Esophagus squamous epithelium (tissue), 5 donors: ENCODE measurements around the gene NCKAP5. TPM values are rescaled to one million over a fixed set of nuclear protein-coding genes. Genes with fewer than 3 reads are reported as not detected.
"Not testable (repeated sequence)": the region's sequence is repeated elsewhere in the genome, so short reads cannot be mapped to it uniquely, and the experiment has no call there.

Experiments used
- DNase-seq: peaks from one replicate; lab custom pipeline; 2025; lab: John Stamatoyannopoulos, UW
- H3K27ac ChIP-seq, 4 donors: fragments of 200-600 bp; sonication (generic); one replicate each; pipeline ENCODE4 v1.5.1; 2016 to 2019; ENCODE audit warnings: mild to moderate bottlenecking in 1 of 4
- H3K27me3 ChIP-seq, 4 donors: fragments of 200-600 bp; sonication (generic); 1 replicate in 3 of 4; 2 replicates in 1 of 4; pipeline versions ENCODE4 v1.5.1 to v1.6.0; 2017 to 2021; ENCODE audit warnings: antibody characterized with exemption in 1 of 4
- H3K36me3 ChIP-seq, 3 donors: fragments of 200-600 bp; sonication (generic); one replicate each; pipeline ENCODE4 v1.5.1; 2016 to 2019
- H3K4me1 ChIP-seq, 3 donors: fragments of 200-600 bp; sonication (generic); one replicate each; pipeline ENCODE4 v1.5.1; 2017 to 2019
- H3K4me3 ChIP-seq, 4 donors: fragments of 200-600 bp; sonication (generic); 1 replicate in 3 of 4; 2 replicates in 1 of 4; pipeline ENCODE4 v1.5.1; 2016 to 2019; ENCODE audit warnings: mild to moderate bottlenecking in 2 of 4, moderate library complexity in 1 of 4
- H3K9me3 ChIP-seq, 3 donors: fragments of 200-600 bp; sonication (generic); one replicate each; pipeline ENCODE4 v1.5.1; 2016 to 2019
- POLR2A ChIP-seq, 4 donors: fragments of 450-650 bp; IDR thresholded peaks; one replicate each; pipeline ENCODE4 v1.6.1; 2017; ENCODE audit warnings: antibody characterized with exemption in 4 of 4, mild to moderate bottlenecking in 4 of 4, moderate library complexity in 3 of 4
- WGBS, 2 donors: methylation state at CpG; one replicate each; pipeline ENCODE4 v1.1.5; 2018; 5-methylcytosine and 5-hydroxymethylcytosine counted together
- intact Hi-C: fragments of 100-400 bp; cut with DNase I; formaldehyde crosslinking; loops from one replicate; pipeline ENCODE4 v1.15.0; 2022
- total RNA-seq, 4 donors: library from RNA; depleted of rRNA; stranded (reverse); fragments of >200 nt; gene quantifications; one replicate each; pipeline ENCODE4 v1.1.0, GENCODE V29; 2016
- TF ChIP-seq, protein P1 (sequence below), 6 experiments: fragments of 450-650 bp in 4 of 6; fragments of 200-600 bp in 2 of 6; sonication (generic) in 2 of 6; IDR thresholded peaks; one replicate each; pipeline ENCODE4 v1.5.1; 2016 to 2019; ENCODE audit warnings: antibody characterized with exemption in 6 of 6, mild to moderate bottlenecking in 4 of 6, moderate library complexity in 4 of 6
- donor health status: DM: yes; HTN: yes; CAD: no.

Gene NCKAP5
- total RNA-seq, 4 donors from 2014 or later: 4.5 to 6.9 (median 5.3) TPM

GRCh38 chr2:132715386-132716351 is 852.6 kb downstream of the NCKAP5 start:
- no peaks in the 10 kb centered on the region for H3K36me3 ChIP-seq
- 59 to 63% methylated on average over 6 to 7 of the region's 7 CpGs for WGBS, 2 donors

DNA sequence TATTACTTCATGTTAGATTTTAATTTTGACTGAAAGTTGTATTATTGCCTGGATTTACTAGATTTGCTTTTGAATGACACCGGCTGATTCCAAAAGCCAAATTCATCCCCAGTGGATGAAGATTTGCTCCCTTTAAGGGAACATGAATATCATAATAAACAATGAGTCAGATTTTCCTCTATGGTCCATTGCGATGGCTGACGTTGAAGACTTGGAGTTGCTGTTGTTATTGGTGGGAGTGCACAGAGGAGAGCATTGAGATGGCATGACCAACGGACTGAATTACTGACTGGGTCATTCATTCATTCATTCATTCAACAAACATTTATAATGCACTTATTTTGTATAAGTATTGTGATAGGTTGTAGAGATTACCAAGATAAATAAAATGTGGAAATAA is 864.9 kb downstream of the NCKAP5 start:
- no peak for DNase-seq
- no peaks in the 10 kb centered on the region for H3K4me1 ChIP-seq
- no peak overlapping the region for H3K27ac ChIP-seq
- no peaks in the 10 kb centered on the region for H3K36me3 ChIP-seq
- no peaks in the 10 kb centered on the region for H3K27me3 ChIP-seq
- no peak overlapping the region for H3K4me3 ChIP-seq
- H3K9me3 ChIP-seq: no peaks in the 10 kb centered on the region
- TF ChIP-seq POLR2A (IDR thresholded peaks at IDR 0.05): no peak
- TF ChIP-seq, protein P1, sequence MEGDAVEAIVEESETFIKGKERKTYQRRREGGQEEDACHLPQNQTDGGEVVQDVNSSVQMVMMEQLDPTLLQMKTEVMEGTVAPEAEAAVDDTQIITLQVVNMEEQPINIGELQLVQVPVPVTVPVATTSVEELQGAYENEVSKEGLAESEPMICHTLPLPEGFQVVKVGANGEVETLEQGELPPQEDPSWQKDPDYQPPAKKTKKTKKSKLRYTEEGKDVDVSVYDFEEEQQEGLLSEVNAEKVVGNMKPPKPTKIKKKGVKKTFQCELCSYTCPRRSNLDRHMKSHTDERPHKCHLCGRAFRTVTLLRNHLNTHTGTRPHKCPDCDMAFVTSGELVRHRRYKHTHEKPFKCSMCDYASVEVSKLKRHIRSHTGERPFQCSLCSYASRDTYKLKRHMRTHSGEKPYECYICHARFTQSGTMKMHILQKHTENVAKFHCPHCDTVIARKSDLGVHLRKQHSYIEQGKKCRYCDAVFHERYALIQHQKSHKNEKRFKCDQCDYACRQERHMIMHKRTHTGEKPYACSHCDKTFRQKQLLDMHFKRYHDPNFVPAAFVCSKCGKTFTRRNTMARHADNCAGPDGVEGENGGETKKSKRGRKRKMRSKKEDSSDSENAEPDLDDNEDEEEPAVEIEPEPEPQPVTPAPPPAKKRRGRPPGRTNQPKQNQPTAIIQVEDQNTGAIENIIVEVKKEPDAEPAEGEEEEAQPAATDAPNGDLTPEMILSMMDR (IDR thresholded peaks at IDR 0.05): no peak
- 46 to 47% methylated on average over 4 of the region's 4 CpGs for WGBS, 2 donors
- intact Hi-C loops: no loop called here

More at GRCh38 chr2:132715386-132716351, 852.6 kb downstream of the NCKAP5 start:
- DNase-seq: no peak
- H3K4me1 ChIP-seq: no peaks in the 10 kb centered on the region
- no peak overlapping the region for H3K27ac ChIP-seq
- H3K4me3 ChIP-seq: no peak overlapping the region
- H3K27me3 ChIP-seq: no peaks in the 10 kb centered on the region
- no peaks in the 10 kb centered on the region for H3K9me3 ChIP-seq
- no peak for TF ChIP-seq POLR2A (IDR thresholded peaks at IDR 0.05)
- intact Hi-C loops: no loop called here

GRCh38 chr2:132701810-132702209 is 866.5 kb downstream of the NCKAP5 start:
- Histone ChIP-seq H3K27me3 (no peaks in the 10 kb centered on the region), H3K36me3 (no peaks in the 10 kb centered on the region), H3K4me3 (no peak overlapping the region), H3K27ac (no peak overlapping the region), H3K4me1 (no peaks in the 10 kb centered on the region), H3K9me3 (no peaks in the 10 kb centered on the region)
- no peak for TF ChIP-seq POLR2A (IDR thresholded peaks at IDR 0.05)
- TF ChIP-seq, protein P1 (IDR thresholded peaks at IDR 0.05): no peak
- 68 to 74% methylated on average over 2 of the region's 2 CpGs for whole genome bisulfite sequencing, 2 donors
- intact Hi-C loops: no loop called here
- no peak for DNase-seq

GRCh38 chr2:132699802-132700201 is 868.5 kb downstream of the NCKAP5 start:
- H3K4me1 ChIP-seq, H3K4me3 ChIP-seq, H3K27me3 ChIP-seq, H3K36me3 ChIP-seq, intact Hi-C loops, H3K9me3 ChIP-seq, DNase-seq, H3K27ac ChIP-seq: not testable (repeated sequence)
- 85 to 88% methylated on average over 1 to 2 of the region's 2 CpGs for WGBS, 2 donors

GRCh38 chr2:132698347-132698746 is 869.9 kb downstream of the NCKAP5 start:
- intact Hi-C loops, H3K4me3 ChIP-seq, DNase-seq, H3K4me1 ChIP-seq, H3K27me3 ChIP-seq, H3K27ac ChIP-seq, H3K36me3 ChIP-seq, H3K9me3 ChIP-seq: not testable (repeated sequence)
- 72 to 91% methylated on average over 3 of the region's 3 CpGs for WGBS, 2 donors

DNA sequence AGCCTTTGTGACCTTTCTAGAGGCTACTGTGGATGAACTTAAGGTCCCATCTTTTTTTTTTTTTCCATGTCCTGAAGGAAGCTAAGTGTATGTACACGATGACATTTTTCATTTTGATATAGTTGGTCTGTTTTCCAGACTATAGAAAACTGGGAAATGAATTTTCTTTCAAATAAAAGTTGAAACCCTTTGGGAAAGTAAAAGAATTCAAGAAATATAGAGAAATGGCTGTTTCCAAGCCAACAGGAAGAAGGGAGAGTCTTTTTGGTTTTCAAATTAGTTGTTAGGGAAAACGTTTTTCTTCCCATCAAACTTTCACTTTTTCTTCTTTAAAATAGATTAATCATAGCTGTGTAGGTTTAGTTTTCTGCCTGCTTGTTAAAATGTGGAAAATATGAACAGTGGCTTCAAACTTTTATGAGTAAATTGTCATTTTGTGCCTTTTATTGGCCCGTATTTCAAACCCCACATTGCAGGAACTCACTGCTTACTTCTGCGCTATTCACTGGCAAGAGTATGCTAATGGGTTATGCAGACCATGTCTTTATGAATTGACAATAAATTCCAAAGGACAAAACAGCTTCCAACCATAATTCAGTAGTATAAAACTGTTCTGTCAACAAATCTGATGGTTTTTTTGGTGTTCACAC is 870.6 kb downstream of the NCKAP5 start:
- H3K4me1 ChIP-seq: no peaks in the 10 kb centered on the region
- intact Hi-C loops: no loop called here
- no peak for TF ChIP-seq POLR2A (IDR thresholded peaks at IDR 0.05)
- TF ChIP-seq, protein P1 (IDR thresholded peaks at IDR 0.05): no peak
- 69 to 70% methylated on average over 4 of the region's 4 CpGs for whole genome bisulfite sequencing, 2 donors
- no peaks in the 10 kb centered on the region for H3K9me3 ChIP-seq
- H3K27ac ChIP-seq: no peak overlapping the region
- H3K4me3 ChIP-seq: no peak overlapping the region
- no peaks in the 10 kb centered on the region for H3K36me3 ChIP-seq
- no peaks in the 10 kb centered on the region for H3K27me3 ChIP-seq
- no peak for DNase-seq
